ENCODE measurements around the gene KRT28. TPM values are rescaled to one million over a fixed set of nuclear protein-coding genes. Genes with fewer than 3 reads are reported as not detected.

KRT28 gene
- total RNA-seq, 4 donors from 2014 or later: not detected

GRCh38 chr17:40824015-40824832 lies 24.5 kb upstream of the KRT28 start:
- no peak for TF ChIP-seq CTCF (IDR thresholded peaks at IDR 0.05; ENCODE audit: low read depth)

- TF ChIP-seq CTCF (IDR thresholded peaks at IDR 0.05; ENCODE audit: low read depth): no peak
Observed at GRCh38 chr17:40822132-40822812, 22.5 kb upstream of the KRT28 start, which contains the start of gene KRT10. Gene KRT10 (minus strand): TSS chr17:40822614. CDS start chr17:40822585, 29 bp downstream.

DNA sequence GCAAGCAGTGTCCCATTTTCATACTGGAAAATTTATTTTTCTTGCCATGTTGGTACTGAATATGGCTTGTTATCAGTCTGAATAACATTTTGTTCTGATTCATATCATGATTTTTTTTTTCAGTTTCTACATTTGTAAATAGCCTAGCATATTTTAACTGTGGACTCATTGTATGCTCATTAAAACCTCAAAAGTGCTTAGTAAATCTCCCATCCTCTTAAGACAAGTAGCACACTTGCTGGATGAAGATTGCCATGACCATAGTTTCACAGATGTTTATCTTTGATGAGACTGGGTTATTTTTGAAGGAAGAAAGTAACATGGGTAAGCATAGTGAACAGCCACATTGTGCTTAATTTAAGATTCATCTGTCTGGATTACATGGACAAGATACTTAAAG lies 21.8 kb upstream of the KRT28 start:
- no peak for TF ChIP-seq CTCF (IDR thresholded peaks at IDR 0.05; ENCODE audit: low read depth)

- no peak for TF ChIP-seq CTCF (IDR thresholded peaks at IDR 0.05; ENCODE audit: low read depth)
Observed at GRCh38 chr17:40820228-40820838, 20.6 kb upstream of the KRT28 start.

GRCh38 chr17:40819528-40820125 lies 19.9 kb upstream of the KRT28 start:
- no peak for TF ChIP-seq CTCF (IDR thresholded peaks at IDR 0.05; ENCODE audit: low read depth)

- TF ChIP-seq CTCF (IDR thresholded peaks at IDR 0.05; ENCODE audit: low read depth): no peak
Observed at GRCh38 chr17:40818733-40819527, 19.2 kb upstream of the KRT28 start.
